Measurements from ENCODE around the gene NF2.

Gene NF2

DNA sequence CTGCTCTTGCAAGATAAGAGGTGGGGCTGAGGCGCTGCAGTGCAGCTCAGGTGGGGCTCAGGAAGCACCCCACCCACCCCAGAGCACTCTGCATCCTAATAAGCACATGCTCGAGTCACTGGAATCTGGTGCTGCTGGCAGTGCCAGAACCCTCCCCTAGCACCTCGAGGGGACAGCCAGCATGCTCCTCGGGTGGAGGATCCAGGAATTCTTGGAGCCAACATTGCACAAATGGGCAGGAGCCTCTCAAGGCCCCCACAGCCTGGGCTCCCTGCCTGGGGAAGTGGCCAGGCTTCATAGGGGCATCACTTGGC, 88.9 kb downstream of the NF2 start:
- peaks cover 47% of the 10 kb centered on the region for H3K4me1 ChIP-seq (ENCODE audit: control insufficient read depth, insufficient read depth, low read length)
- no peaks in the 10 kb centered on the region for H3K9me3 ChIP-seq (ENCODE audit: control insufficient read depth, insufficient read depth, low read length)
- no peak overlapping the region for H3K4me3 ChIP-seq (ENCODE audit: low read depth, low read length)
- no peak overlapping the region for H3K9ac ChIP-seq (ENCODE audit: low read depth, low read length)
- no peaks in the 10 kb centered on the region for H3K27me3 ChIP-seq (ENCODE audit: control insufficient read depth, insufficient read depth, low read length)
- peaks cover 7% of the 10 kb centered on the region; the same call in 1 of the 2 replicates for H3K36me3 ChIP-seq (ENCODE audit: control insufficient read depth, insufficient read depth, low read length)
- H3K27ac ChIP-seq (ENCODE audit: low read depth, low read length) = peak overlapping the region; percentile 45

DNA sequence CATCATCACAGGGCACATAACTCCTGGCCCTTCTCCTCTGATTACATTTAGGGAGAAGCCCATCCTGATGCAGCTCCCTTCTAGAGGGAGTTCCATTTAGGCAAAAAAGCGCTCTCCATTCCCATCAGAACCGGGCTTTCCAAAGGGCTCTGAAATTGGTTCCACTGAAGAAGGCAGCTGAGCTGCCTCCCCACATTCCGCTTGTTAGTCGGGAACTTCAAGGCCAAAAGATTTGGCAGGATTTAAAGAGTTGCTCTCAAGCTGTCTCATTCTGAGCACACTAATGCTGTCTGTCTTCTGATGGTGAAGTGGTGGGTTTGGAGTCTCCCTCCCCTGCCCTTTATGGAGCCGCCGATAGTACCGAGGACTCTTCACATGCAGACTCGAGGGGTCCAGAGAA, 89.7 kb downstream of the NF2 start:
- H3K9me3 ChIP-seq (ENCODE audit: control insufficient read depth, insufficient read depth, low read length) = no peaks in the 10 kb centered on the region
- H3K36me3 ChIP-seq (ENCODE audit: control insufficient read depth, insufficient read depth, low read length) = peaks cover 5% of the 10 kb centered on the region; the same call in 1 of the 2 replicates
- peaks cover 44% of the 10 kb centered on the region for H3K4me1 ChIP-seq (ENCODE audit: control insufficient read depth, insufficient read depth, low read length)
- no peak overlapping the region for H3K4me3 ChIP-seq (ENCODE audit: low read depth, low read length)
- H3K27ac ChIP-seq (ENCODE audit: low read depth, low read length) = no peak overlapping the region
- no peak overlapping the region for H3K9ac ChIP-seq (ENCODE audit: low read depth, low read length)
- H3K27me3 ChIP-seq (ENCODE audit: control insufficient read depth, insufficient read depth, low read length) = no peaks in the 10 kb centered on the region

GRCh38 chr22:29693671-29694070, 90.2 kb downstream of the NF2 start:
- peaks cover 41% of the 10 kb centered on the region for H3K4me1 ChIP-seq (ENCODE audit: control insufficient read depth, insufficient read depth, low read length)
- no peaks in the 10 kb centered on the region for H3K9me3 ChIP-seq (ENCODE audit: control insufficient read depth, insufficient read depth, low read length)
- H3K27ac ChIP-seq (ENCODE audit: low read depth, low read length) = no peak overlapping the region
- peaks cover 5% of the 10 kb centered on the region; the same call in 1 of the 2 replicates for H3K36me3 ChIP-seq (ENCODE audit: control insufficient read depth, insufficient read depth, low read length)
- H3K4me3 ChIP-seq (ENCODE audit: low read depth, low read length) = no peak overlapping the region
- no peak overlapping the region for H3K9ac ChIP-seq (ENCODE audit: low read depth, low read length)
- no peaks in the 10 kb centered on the region for H3K27me3 ChIP-seq (ENCODE audit: control insufficient read depth, insufficient read depth, low read length)

- Histone ChIP-seq H3K27ac (ENCODE audit: low read depth, low read length) (no peak overlapping the region), H3K9ac (ENCODE audit: low read depth, low read length) (no peak overlapping the region), H3K4me1 (ENCODE audit: control insufficient read depth, insufficient read depth, low read length) (peaks cover 30% of the 10 kb centered on the region), H3K4me3 (ENCODE audit: low read depth, low read length) (no peak overlapping the region), H3K36me3 (ENCODE audit: control insufficient read depth, insufficient read depth, low read length) (peaks cover 5% of the 10 kb centered on the region; the same call in 1 of the 2 replicates), H3K27me3 (ENCODE audit: control insufficient read depth, insufficient read depth, low read length) (no peaks in the 10 kb centered on the region), H3K9me3 (ENCODE audit: control insufficient read depth, insufficient read depth, low read length) (no peaks in the 10 kb centered on the region)
Observed at GRCh38 chr22:29695129-29695926, 91.9 kb downstream of the NF2 start.

DNA sequence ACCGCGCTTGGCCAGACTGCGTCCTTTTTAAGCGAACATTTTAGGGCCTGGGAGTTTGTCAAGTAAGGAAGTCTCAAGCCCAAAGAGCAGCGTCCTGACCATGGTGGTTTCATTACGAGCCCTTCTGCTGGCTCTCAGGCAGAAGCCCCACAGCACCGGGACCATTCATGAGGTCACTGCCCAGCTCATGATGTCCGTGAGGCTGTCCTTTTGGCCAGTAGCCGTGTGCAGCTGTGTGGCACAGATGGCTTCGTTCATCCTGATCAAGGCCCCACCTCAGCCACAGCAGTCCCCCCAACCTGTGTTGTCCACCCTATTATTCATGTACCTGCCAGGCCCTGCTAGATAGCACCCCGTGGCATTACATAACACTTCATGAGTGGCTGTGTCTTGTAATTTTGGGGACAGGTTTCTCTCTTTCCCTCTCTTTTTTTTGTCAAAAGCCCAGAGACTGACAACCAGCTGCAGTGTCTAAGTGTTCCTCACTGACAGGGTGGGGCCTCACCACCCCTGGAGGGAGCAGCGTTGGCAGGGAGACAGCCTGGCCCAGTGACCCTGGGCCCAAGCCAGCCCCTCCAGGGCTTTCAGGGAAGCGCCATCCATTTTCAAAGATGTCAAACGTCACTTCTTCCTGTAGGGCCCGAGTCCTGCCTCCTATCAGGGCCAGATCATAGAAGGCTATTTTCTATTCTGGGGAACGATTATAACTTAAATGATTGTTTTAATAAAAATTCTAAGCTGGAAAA, 94.6 kb downstream of the NF2 start:
- Histone ChIP-seq H3K9me3 (ENCODE audit: control insufficient read depth, insufficient read depth, low read length) (no peaks in the 10 kb centered on the region), H3K4me1 (ENCODE audit: control insufficient read depth, insufficient read depth, low read length) (peaks cover 29% of the 10 kb centered on the region), H3K27me3 (ENCODE audit: control insufficient read depth, insufficient read depth, low read length) (peaks cover 23% of the 10 kb centered on the region), H3K36me3 (ENCODE audit: control insufficient read depth, insufficient read depth, low read length) (peaks cover 5% of the 10 kb centered on the region; the same call in 1 of the 2 replicates), H3K27ac (ENCODE audit: low read depth, low read length) (no peak overlapping the region), H3K9ac (ENCODE audit: low read depth, low read length) (no peak overlapping the region), H3K4me3 (ENCODE audit: low read depth, low read length) (no peak overlapping the region)

- no peak overlapping the region for H3K9ac ChIP-seq (ENCODE audit: low read depth, low read length)
- peaks cover 49% of the 10 kb centered on the region for H3K4me1 ChIP-seq (ENCODE audit: control insufficient read depth, insufficient read depth, low read length)
- H3K9me3 ChIP-seq (ENCODE audit: control insufficient read depth, insufficient read depth, low read length) = no peaks in the 10 kb centered on the region
- H3K27ac ChIP-seq (ENCODE audit: low read depth, low read length) = no peak overlapping the region
- H3K36me3 ChIP-seq (ENCODE audit: control insufficient read depth, insufficient read depth, low read length) = peaks cover 4% of the 10 kb centered on the region; the same call in 1 of the 2 replicates
- peaks cover 42% of the 10 kb centered on the region for H3K27me3 ChIP-seq (ENCODE audit: control insufficient read depth, insufficient read depth, low read length)
- no peak overlapping the region for H3K4me3 ChIP-seq (ENCODE audit: low read depth, low read length)
Observed at GRCh38 chr22:29700206-29700899, 96.9 kb downstream of the NF2 start.

GRCh38 chr22:29700900-29701154, 97.4 kb downstream of the NF2 start:
- Histone ChIP-seq H3K4me3 (ENCODE audit: low read depth, low read length) (no peak overlapping the region), H3K27ac (ENCODE audit: low read depth, low read length) (no peak overlapping the region), H3K4me1 (ENCODE audit: control insufficient read depth, insufficient read depth, low read length) (peaks cover 50% of the 10 kb centered on the region), H3K27me3 (ENCODE audit: control insufficient read depth, insufficient read depth, low read length) (peaks cover 42% of the 10 kb centered on the region), H3K9me3 (ENCODE audit: control insufficient read depth, insufficient read depth, low read length) (no peaks in the 10 kb centered on the region), H3K36me3 (ENCODE audit: control insufficient read depth, insufficient read depth, low read length) (no peaks in the 10 kb centered on the region), H3K9ac (ENCODE audit: low read depth, low read length) (no peak overlapping the region)

DNA sequence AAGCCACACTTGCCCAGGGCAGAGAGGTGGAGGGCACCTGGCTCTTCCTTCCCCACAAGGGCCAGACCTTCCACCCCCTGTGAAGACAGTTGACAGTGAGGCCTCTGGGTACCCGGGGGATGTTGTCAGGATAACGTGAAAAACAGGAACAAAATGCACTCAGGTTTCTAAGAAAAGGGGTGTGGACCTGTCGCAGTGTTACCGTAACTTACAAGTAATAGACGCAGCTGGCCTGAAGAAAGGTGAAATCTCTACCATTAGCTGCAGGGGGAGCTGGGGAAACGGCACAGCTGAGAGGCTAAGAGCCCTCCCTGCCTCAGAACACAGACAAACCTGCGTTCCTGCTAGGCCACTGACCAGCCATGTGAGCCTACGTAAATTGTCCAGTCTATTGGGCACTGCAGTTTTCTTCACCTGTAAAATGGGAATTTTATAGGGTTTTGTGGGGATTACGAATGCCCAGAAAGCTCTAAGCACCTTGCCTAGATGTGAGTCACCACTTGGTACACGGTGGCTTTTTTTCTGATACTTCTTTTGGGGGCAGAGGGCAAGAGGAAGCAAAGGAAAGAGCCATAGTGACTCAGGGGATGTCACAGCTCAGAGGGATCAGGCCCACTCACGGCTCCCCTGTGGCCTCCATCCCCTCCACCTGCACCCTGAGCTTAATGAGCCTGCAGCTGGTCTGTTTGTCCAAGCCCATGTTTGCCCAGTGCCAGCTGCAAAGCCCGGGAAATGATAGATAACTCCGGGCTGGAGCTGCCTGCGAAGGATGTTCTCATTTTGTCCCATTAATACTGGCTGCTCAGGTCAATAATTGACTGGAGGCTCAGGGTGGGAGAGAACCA, 97.9 kb downstream of the NF2 start:
- no peaks in the 10 kb centered on the region for H3K9me3 ChIP-seq (ENCODE audit: control insufficient read depth, insufficient read depth, low read length)
- H3K9ac ChIP-seq (ENCODE audit: low read depth, low read length) = no peak overlapping the region
- no peak overlapping the region for H3K4me3 ChIP-seq (ENCODE audit: low read depth, low read length)
- H3K36me3 ChIP-seq (ENCODE audit: control insufficient read depth, insufficient read depth, low read length) = no peaks in the 10 kb centered on the region
- H3K27me3 ChIP-seq (ENCODE audit: control insufficient read depth, insufficient read depth, low read length) = peaks cover 42% of the 10 kb centered on the region
- H3K27ac ChIP-seq (ENCODE audit: low read depth, low read length) = peak overlapping the region; percentile 53
- peaks cover 53% of the 10 kb centered on the region for H3K4me1 ChIP-seq (ENCODE audit: control insufficient read depth, insufficient read depth, low read length)

- Histone ChIP-seq H3K27ac (ENCODE audit: low read depth, low read length) (peak overlapping the region; percentile 53), H3K4me1 (ENCODE audit: control insufficient read depth, insufficient read depth, low read length) (peaks cover 53% of the 10 kb centered on the region), H3K9me3 (ENCODE audit: control insufficient read depth, insufficient read depth, low read length) (no peaks in the 10 kb centered on the region), H3K4me3 (ENCODE audit: low read depth, low read length) (peak overlapping the region; percentile 5; the same call in 1 of the 2 replicates), H3K27me3 (ENCODE audit: control insufficient read depth, insufficient read depth, low read length) (peaks cover 42% of the 10 kb centered on the region), H3K9ac (ENCODE audit: low read depth, low read length) (no peak overlapping the region), H3K36me3 (ENCODE audit: control insufficient read depth, insufficient read depth, low read length) (no peaks in the 10 kb centered on the region)
Observed at GRCh38 chr22:29702000-29702930, 98.8 kb downstream of the NF2 start.

All from HUES48 (cell line).